ENCODE data around the gene TXNDC5.

- TF ChIP-seq CTCF (IDR thresholded peaks at IDR 0.05 in 2 of 3, conservative IDR thresholded peaks at IDR 0.05 in 1 of 3; ENCODE audit: insufficient read depth in 2 of 3, low read depth in 1 of 3, low read length in 3 of 3) (no peak), GTF3C2 (IDR thresholded peaks at IDR 0.05; ENCODE audit: borderline replicate concordance, extremely low read depth, insufficient read length) (no peak), KHSRP (IDR thresholded peaks at IDR 0.05) (no peak)
Measured at GRCh38 chr6:7836371-7837026, 74.1 kb downstream of the TXNDC5 start.
